ENCODE results near the gene HDAC9.

The HDAC9 gene

DNA sequence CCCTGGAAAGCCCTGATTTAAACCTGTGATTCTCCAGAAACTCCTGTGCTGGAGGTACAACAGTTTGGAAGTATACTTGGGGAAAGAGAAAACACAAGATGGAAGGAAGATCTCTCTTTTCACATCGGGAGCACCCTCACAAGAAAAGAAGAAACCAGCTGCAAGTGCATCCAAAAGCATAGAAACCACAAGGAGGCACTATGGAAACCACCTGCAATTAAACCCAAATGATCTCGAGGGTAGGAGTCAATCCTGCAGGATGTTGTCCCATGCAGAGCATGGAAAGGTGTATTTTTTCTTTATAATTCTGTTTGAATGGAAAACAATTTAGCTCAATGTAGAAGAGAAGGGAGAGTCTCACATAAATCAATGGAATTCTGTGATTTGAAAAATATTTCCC lies 411.4 kb downstream of the HDAC9 start:
- Histone ChIP-seq H3K4me2 (no peak overlapping the region), H3K4me3 (IDR thresholded peaks at IDR 0.05; ENCODE audit: insufficient read depth, low read depth, low read length) (no peak overlapping the region), H3K27me3 (ENCODE audit: insufficient read depth, low read depth) (no peaks in the 10 kb centered on the region), H4K20me1 (ENCODE audit: insufficient read depth) (no peaks in the 10 kb centered on the region), H3K36me3 (ENCODE audit: insufficient read depth) (no peaks in the 10 kb centered on the region), H3K4me1 (ENCODE audit: low read depth, poor library complexity, severe bottlenecking) (no peaks in the 10 kb centered on the region), H2AFZ (ENCODE audit: low read depth) (no peak overlapping the region), H3K27ac (no peak overlapping the region), H3K79me2 (ENCODE audit: insufficient read depth, low read depth) (no peaks in the 10 kb centered on the region), H3K9ac (no peak overlapping the region)
- TF ChIP-seq, protein P1, sequence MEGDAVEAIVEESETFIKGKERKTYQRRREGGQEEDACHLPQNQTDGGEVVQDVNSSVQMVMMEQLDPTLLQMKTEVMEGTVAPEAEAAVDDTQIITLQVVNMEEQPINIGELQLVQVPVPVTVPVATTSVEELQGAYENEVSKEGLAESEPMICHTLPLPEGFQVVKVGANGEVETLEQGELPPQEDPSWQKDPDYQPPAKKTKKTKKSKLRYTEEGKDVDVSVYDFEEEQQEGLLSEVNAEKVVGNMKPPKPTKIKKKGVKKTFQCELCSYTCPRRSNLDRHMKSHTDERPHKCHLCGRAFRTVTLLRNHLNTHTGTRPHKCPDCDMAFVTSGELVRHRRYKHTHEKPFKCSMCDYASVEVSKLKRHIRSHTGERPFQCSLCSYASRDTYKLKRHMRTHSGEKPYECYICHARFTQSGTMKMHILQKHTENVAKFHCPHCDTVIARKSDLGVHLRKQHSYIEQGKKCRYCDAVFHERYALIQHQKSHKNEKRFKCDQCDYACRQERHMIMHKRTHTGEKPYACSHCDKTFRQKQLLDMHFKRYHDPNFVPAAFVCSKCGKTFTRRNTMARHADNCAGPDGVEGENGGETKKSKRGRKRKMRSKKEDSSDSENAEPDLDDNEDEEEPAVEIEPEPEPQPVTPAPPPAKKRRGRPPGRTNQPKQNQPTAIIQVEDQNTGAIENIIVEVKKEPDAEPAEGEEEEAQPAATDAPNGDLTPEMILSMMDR (conservative IDR thresholded peaks at IDR 0.05; ENCODE audit: low read depth, low read length), result no peak

DNA sequence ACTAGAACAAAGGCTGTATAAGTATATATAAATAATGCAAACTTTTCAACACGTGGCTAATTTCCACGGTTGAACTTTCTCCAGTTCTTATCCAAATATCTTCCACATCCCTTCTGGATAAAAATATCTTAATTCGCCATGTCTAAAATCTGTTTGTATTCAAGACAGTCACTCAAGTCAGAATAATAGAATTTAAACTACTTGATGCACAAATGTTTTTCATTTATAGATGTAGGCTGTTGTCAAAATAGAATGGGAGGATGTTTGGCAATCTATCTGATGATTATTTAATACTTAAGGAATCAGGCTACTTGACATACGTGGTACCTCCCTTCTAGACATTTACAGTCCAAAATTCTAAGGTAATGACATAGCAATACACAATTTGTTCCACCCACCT lies 417.6 kb downstream of the HDAC9 start:
- Histone ChIP-seq H3K4me3 (IDR thresholded peaks at IDR 0.05; ENCODE audit: insufficient read depth, low read depth, low read length) (no peak overlapping the region), H3K27ac (no peak overlapping the region), H3K4me1 (ENCODE audit: low read depth, poor library complexity, severe bottlenecking) (no peaks in the 10 kb centered on the region), H3K36me3 (ENCODE audit: insufficient read depth) (no peaks in the 10 kb centered on the region), H3K27me3 (ENCODE audit: insufficient read depth, low read depth) (no peaks in the 10 kb centered on the region), H3K4me2 (no peak overlapping the region), H4K20me1 (ENCODE audit: insufficient read depth) (no peaks in the 10 kb centered on the region), H3K79me2 (ENCODE audit: insufficient read depth, low read depth) (no peaks in the 10 kb centered on the region), H3K9ac (no peak overlapping the region), H2AFZ (ENCODE audit: low read depth) (no peak overlapping the region)
- TF ChIP-seq, protein P1 (conservative IDR thresholded peaks at IDR 0.05; ENCODE audit: low read depth, low read length), result no peak

DNA sequence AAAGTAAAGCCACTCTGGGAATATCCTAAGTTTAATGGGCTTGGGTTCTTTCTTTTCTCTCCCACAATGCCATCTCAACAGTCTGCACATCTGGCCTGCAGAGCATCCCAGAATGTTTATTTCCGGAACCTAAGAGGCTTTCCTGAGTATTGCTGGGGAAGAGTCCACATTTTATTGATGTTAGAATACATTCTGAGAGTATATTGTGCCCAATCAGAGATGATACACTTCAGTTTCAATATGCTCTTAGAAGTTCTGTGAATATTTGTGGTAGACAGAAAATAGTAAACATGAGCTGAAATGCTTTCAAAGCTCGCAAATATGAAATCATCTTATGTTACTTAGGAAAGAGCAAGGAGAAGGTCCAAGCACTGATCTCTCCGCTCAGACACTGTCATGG lies 421.3 kb downstream of the HDAC9 start:
- Histone ChIP-seq H3K4me2 (no peak overlapping the region), H2AFZ (ENCODE audit: low read depth) (no peak overlapping the region), H3K79me2 (ENCODE audit: insufficient read depth, low read depth) (no peaks in the 10 kb centered on the region), H4K20me1 (ENCODE audit: insufficient read depth) (no peaks in the 10 kb centered on the region), H3K27ac (no peak overlapping the region), H3K36me3 (ENCODE audit: insufficient read depth) (no peaks in the 10 kb centered on the region), H3K4me3 (IDR thresholded peaks at IDR 0.05; ENCODE audit: insufficient read depth, low read depth, low read length) (no peak overlapping the region), H3K9ac (no peak overlapping the region), H3K4me1 (ENCODE audit: low read depth, poor library complexity, severe bottlenecking) (no peaks in the 10 kb centered on the region), H3K27me3 (ENCODE audit: insufficient read depth, low read depth) (no peaks in the 10 kb centered on the region)
- TF ChIP-seq, protein P1 (conservative IDR thresholded peaks at IDR 0.05; ENCODE audit: low read depth, low read length), result no peak

DNA sequence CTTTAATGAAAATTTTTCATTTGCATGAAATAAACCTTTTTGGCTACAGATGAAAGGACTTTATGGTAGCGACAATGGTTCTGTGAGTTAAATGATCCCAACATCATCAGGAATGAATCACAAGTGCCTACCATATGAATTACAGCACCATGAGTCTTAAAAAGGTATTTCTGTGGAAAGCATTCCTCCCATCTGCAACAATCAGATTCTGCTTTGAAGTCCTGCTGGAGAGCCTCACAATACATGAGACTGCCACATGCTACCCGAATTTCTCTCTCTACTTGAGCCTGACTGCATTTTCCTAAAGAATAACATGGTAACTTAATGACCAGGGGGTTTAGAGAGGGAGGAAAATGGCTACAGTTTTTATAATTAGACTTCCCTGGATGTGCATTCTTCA lies 431.6 kb downstream of the HDAC9 start:
- no peaks in the 10 kb centered on the region for H3K79me2 ChIP-seq (ENCODE audit: insufficient read depth, low read depth)
- H2AFZ ChIP-seq (ENCODE audit: low read depth), result no peak overlapping the region
- no peak overlapping the region for H3K9ac ChIP-seq
- no peaks in the 10 kb centered on the region for H4K20me1 ChIP-seq (ENCODE audit: insufficient read depth)
- no peak overlapping the region for H3K4me3 ChIP-seq (IDR thresholded peaks at IDR 0.05; ENCODE audit: insufficient read depth, low read depth, low read length)
- H3K4me2 ChIP-seq, result no peak overlapping the region
- no peaks in the 10 kb centered on the region for H3K36me3 ChIP-seq (ENCODE audit: insufficient read depth)
- no peaks in the 10 kb centered on the region for H3K27me3 ChIP-seq (ENCODE audit: insufficient read depth, low read depth)
- H3K4me1 ChIP-seq (ENCODE audit: low read depth, poor library complexity, severe bottlenecking), result no peaks in the 10 kb centered on the region
- TF ChIP-seq, protein P1 (conservative IDR thresholded peaks at IDR 0.05; ENCODE audit: low read depth, low read length), result no peak
- H3K27ac ChIP-seq, result no peak overlapping the region

DNA sequence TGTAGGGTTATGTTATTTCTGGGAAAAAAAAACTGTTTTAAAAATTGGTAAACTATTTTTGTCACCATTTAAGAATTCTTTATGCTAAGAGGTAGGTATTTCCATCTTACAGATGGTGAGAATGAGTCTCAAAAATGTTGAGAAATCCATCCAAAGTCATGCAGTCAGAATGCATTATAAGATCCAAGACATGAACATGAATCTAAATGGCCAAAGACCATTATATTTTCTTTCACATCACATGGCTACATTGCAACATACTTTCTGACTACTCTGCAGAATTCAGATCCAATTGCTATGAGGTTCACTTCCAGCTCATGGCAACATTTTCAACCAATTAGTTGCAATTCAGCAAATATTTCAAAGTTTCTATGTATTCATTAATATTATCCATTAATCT lies 440.7 kb downstream of the HDAC9 start:
- H3K9ac ChIP-seq, result no peak overlapping the region
- TF ChIP-seq, protein P1 (conservative IDR thresholded peaks at IDR 0.05; ENCODE audit: low read depth, low read length), result no peak
- no peak overlapping the region for H2AFZ ChIP-seq (ENCODE audit: low read depth)
- H3K4me3 ChIP-seq (IDR thresholded peaks at IDR 0.05; ENCODE audit: insufficient read depth, low read depth, low read length), result no peak overlapping the region
- H3K36me3 ChIP-seq (ENCODE audit: insufficient read depth), result no peaks in the 10 kb centered on the region
- no peak overlapping the region for H3K4me2 ChIP-seq
- H4K20me1 ChIP-seq (ENCODE audit: insufficient read depth), result no peaks in the 10 kb centered on the region
- H3K27me3 ChIP-seq (ENCODE audit: insufficient read depth, low read depth), result no peaks in the 10 kb centered on the region
- no peaks in the 10 kb centered on the region for H3K4me1 ChIP-seq (ENCODE audit: low read depth, poor library complexity, severe bottlenecking)
- H3K27ac ChIP-seq, result no peak overlapping the region
- no peaks in the 10 kb centered on the region for H3K79me2 ChIP-seq (ENCODE audit: insufficient read depth, low read depth)
